Stimulated activated CD4-positive, alpha-beta T cell treated with anti-CD3 and anti-CD28 coated beads, Interleukin-4, amount 100 ng/mL, for 48 hours (primary cell): ENCODE data around the gene PYGB.

ENCODE experiments used
- DNase-seq, 2 donors: peaks; one replicate each; pipeline ENCODE4 v3.0.0-alpha.2; 2020; ENCODE audit warnings: low read depth in 2 of 2

The PYGB gene

DNA sequence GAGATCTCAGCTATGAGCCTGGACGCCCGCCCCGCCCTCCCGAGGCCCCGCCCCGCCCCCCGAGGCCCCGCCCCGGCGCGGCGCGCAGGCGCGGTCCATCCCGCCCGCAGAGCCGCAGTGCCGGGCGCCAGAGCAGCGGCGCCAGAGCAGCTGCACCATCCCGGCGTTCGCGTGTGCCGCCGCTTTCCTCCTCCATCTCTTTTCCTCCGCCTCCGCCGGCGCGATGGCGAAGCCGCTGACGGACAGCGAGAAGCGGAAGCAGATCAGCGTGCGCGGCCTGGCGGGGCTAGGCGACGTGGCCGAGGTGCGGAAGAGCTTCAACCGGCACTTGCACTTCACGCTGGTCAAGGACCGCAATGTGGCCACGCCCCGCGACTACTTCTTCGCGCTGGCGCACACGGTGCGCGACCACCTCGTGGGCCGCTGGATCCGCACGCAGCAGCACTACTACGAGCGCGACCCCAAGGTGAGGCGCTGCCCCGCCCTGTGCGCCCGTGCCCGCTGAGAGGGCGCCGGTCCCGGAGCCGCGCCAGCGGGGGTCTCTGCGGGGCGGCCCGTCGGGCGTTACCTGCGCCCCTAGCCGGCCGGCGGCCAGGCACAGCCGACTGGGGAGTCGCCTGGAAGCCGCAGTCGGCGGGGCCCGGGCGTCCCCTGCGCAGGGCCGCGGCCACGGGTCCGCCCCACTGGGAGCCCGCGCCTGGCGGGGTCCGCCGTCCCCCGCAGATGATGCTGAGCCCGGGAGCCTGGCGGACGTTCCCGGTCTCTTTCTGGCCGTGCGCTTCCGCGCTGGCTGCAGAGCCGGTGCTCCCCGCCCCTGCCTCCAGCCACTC lies at the start of gene PYGB:
PYGB (plus strand) TSS at position 130 of the 830 bp plus-strand sequence; CDS start at position 224, 94 bp downstream.
- peak; percentile 60 to 65 for DNase-seq

DNA sequence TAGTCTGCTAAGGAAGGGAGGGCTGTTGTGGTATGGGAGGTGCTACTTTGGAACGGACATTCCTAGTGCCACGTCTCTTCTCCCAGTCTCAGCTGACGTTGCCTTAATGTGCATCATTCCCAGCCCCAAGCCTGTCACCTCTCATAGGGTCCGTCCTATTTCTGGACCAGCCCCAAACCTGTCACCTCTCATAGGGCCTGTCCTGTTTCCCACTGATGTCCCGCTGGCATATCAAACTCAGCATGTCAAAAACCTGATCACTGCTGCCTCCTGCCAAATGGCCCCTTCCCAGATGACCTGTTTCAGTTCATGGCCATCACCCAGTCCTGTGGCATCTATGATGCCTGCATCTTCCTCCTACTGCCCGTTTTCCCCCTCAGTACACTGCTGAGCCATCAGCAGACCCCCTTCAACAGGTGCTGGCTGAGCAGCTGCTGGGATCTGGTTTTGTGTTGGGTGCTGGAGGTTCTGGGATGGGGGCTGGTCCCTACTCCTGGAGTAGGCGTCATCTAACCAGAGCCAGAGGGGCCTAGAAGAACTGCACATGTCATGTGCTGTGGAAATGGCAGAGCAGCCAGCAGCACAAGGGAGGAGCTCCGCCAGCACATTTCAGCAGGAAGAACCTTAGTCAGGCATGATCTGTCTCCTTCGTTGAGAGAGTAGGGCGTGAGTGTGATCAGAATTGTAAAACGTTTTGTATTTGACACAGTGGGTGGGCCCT lies 49.1 kb upstream of the PYGB start:
- DNase-seq = no peak

DNA sequence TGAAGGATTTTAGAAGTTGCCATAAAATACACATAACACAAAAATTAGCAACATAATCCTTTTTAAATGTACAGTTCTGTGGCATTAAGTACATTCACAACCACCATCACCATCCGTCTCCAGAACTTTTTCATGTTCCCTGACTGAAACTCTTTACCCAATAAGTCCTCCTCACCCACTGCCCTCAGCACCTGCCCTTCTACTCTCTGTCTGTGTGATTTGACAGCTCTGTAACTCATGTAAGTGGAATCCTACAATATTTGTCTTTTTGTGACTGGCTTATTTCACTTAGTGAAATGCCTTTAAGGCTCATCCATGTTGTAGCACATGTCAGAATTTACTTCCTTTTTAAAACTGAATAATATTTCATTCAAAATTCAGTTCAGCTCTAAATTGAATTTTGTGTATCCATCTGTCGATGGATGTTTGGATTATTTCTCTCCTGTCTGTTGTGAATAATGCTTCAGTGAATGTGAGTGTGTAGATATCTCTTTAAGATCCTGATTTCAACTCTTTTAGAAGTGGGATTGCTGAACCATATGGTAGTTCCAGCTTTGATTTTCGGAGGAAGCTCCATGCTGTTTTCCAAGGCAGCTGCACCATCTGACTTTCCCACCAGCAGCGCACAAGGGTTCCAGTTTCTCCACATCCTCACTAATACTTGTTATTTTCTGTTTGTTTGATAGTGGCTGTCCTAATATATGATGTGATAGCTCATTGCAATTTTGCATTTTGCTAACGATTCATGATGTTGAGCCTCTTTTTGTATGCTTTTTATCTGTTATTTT lies 48.2 kb upstream of the PYGB start:
- no peak for DNase-seq

DNA sequence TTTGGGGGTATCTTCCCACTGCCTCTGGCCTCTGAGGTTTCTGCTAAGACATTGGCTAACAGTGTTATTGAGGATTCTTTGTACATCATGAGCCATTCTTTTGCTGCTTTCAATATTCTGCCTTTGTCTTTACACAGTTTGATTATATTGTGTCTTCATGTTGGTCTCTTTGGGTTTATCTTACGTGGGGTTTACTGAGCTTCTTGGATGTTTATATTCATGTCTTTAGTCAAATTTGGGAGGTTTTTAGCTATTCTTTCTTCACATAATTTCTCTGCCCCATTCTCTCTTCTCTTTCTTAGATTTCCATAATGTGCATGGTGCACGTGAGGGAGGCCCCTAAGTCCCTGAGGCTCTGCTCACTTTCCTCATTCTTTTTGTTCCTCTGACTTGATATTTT lies 44.8 kb upstream of the PYGB start:
- no peak for DNase-seq

DNA sequence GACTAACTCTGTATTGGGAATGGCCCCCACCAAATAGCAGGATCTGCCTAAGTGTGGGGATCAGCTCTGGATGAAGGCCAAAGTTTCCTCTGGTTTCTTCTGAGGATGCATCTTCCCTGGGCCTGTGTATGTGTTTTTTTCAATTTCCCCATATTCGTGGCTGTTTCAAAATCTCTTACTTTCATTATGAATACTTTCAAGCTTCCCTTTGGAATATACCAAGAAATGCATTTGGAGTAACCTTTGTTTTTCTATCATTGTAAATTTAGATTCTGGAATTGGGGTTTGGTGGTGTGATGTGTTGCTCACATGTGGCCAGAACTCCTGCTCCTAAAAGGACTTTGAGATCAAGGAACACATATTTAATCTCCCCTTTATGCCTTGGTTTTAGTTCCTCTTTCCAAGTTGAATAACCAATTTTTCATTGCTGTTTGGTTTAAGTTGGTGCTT lies 44.0 kb upstream of the PYGB start:
- DNase-seq = no peak

DNA sequence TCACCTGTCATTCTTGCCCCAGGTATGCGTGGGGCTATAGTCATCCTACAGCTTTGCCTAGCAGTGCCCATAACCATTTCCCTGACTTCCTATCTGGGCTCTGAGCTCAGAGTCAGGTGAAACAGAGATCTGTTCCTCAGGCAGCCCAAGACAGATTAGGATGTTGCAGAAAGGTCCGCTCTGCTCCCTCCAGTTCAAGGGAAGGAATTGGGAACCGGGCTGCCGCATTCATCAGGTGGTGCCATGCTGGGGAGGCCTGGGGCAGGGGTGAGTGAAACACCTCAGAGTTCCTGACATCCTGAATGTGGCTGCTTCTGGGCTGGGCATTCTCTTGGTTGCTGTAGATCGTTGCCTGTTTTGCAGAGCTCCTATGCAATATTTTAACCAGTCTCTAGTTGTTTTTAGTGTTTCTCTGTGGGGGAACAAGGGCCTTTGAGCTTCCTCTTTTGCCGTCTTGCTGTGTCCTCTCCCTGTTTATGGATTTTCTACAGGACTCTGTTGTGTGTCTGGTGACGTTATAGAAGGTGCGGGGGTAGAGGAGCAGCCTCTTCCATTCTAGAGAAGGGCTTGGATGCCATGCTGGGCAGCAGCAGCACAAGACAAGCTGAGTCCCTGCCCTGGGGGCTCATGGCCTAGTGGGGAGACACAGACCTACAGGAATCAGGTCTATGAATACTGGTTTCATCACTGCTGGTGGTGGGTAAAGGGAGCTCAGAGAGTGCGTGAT lies 43.2 kb upstream of the PYGB start:
- no peak for DNase-seq

DNA sequence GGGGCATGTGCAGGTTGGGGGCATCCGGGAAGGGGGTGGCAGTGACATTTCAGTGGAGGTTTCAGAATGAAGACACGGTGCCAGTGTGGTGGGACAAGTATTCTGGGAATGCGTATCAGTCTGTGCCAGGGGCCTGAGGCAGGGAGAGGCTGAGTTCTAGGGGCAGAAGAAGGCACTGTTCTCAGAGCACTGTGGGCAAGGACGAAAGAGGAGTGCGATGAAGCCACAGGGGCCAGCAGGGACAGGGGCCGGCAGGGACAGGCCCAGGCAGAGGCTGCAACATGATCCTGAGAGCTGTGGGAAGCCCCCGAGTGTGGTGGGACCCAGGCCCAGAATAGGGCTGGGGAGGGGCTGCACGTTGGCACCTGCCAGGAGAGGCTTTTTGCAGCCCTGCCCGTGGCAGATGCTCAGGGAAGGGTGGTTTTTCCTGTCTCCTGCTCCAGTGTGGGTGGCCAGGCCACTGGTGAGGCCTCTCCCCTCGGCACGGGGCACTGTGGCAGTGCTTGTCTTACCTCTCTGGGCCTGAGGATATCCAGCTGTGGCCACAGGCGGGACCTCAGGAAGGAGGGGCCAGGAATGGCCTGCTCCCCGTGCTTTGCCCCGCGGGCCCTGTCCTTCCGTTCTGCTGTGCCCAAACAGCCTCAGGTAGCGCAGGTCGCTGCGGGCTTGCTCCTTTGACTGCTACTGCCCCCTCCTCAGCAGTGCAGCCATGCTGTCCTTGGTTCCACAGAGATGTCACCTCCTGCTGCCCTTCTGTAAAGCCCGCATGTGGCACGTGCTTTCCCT lies 42.4 kb upstream of the PYGB start:
- DNase-seq = no peak

DNA sequence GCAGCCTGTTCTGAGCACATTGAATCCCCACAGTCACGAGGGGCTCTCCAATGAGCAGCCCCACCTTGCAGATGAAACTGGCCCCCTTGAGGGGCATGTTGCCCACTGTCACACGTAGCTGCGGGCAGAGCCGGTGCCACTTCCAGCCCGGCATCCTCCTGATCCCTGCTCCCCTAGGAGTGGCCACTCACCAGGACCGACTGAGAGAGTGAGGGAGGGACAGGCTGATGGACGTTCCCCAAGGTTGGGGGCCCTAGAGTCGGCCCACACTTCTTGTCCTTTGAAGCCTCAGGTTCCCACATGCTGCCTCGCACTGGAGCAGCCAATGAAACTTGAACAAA lies 41.9 kb upstream of the PYGB start:
- DNase-seq = no peak

DNA sequence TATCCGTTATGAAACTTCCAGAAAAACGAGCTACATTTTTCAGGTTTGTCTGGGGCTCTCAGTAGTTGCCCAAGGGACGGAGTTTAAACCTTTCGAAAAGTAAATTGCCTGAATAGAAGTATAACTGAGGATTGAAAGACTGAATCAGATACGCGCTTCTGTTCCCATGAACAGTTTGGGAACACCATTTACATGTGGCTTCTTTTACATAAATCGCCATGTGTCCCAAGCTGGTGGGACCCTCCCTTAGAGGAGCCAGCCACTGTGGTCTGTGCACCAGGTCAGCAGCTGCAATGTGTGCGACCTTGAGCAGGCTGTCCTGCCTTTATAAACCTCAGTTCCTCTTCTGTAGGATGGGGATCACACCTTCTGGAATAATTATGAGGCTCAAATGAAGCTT lies 41.3 kb upstream of the PYGB start:
- DNase-seq = no peak

DNA sequence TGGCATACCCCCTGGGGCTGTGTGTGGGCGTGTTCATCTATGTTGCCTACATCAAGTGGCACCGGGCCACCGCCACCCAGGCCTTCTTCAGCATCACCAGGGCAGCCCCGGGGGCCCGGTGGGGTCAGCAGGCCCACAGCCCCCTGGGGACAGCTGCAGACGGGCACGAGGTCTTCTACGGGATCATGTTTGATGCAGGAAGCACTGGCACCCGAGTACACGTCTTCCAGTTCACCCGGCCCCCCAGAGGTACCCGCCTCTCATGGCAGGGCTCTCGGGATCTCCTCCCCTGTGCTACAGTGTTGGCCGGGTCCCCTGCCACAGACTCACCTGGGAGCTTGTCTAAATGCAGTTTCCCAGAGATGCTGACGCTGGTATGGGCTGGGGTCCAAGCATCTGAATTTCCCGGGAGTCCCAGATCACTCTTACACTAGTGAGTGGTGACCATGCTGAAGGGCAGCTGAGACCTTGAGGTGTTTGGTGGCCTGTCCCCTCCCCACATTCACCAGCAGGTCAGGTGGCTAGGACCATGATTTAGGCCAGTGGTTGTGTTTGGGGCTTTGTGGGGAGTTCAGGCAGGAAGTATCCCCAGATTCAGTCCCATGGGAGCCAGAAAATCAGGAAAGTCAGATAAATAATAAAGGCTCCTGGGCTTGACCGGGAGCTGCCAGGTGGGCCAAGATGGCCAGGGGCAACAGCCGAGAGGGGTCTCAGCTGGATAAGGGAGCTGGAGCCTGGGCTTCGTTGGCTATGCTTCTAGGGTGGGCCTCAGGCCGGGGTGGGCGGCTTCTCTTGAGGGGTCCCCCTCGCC lies 40.5 kb upstream of the PYGB start:
- no peak for DNase-seq

DNA sequence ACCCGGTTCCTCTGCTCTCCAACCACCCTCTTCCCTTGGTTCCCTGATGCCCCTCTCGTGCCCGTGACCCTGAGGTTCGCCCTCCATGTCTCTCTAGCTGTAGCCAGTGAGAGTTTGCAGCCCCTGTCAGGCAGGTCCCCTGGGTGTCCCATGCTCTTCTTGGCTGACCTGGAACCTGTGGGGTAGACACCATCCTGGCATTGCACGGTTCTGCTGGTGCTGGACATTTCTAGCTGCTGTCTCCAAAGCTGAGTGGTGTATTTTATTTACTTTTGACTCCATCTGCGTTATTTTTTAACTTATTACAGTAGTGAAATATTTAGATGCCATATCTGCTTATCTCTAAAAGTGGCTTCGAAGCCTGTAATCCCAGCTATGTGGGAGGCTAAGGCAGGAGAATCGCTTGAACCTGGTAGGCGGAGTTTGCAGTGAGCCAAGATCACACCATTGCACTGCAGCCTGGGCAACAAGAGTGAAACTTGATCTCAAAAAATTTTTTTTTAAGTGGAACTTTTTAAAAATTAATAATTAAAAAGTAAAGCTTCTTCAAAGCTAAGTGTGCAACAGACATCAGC lies 39.8 kb upstream of the PYGB start:
- DNase-seq = no peak

DNA sequence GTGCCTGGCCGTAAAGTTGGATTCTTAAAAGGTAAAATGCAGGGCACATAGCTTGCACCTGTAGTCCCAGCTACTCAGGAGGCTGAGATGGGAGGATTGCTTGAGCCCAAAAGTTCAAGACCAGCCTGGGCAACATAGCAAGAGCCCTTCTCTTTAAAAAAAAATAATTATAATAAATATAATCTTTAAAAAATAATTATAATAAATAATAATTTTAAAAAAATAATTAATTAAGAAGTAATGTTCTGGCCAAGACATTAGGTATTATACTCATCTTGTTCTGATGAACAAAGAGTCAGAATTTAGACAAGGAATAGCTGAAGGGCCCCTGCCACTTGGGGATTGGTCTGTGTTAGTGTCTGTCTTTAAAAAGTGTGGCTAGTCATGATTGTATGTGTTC lies 38.5 kb upstream of the PYGB start:
- DNase-seq = no peak

DNA sequence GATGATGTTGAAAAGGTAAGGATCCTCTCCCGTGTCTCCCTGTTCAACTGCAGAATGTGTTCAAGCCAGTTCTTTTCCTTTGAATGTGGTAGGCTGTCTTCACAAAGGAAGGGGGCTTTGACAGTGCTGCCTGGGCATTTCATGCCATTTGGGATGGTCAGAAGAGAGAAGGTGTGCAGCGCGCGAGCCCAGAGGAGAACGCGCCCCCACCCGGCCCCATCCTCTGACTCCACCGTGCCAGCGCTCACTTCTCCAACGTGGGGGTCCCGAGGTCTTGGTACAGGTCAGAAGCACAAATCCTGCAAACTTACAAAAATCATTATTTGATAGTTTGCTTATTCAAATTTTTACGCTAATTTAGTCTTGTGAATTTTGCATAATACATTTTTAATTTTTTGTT lies 38.0 kb upstream of the PYGB start:
- no peak for DNase-seq

DNA sequence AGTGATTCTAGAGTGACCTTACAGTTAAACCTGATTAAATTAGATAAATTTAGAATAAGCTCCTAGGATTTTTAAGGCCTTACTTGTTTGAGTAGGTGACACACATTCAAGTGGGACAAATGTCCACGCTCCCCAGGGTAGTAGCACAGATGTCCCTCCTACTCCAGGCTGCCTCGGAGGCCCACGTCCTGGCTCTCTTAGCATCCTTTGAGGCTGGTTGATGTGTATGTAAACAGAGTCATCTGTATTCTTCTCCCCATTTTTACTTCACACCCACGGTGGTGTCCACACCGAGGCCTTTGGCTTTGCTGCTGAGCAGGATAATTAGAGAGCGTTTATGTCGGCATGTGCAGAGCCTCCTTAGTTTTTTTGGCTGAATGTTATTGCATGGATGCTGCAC lies 36.6 kb upstream of the PYGB start:
- no peak for DNase-seq

DNA sequence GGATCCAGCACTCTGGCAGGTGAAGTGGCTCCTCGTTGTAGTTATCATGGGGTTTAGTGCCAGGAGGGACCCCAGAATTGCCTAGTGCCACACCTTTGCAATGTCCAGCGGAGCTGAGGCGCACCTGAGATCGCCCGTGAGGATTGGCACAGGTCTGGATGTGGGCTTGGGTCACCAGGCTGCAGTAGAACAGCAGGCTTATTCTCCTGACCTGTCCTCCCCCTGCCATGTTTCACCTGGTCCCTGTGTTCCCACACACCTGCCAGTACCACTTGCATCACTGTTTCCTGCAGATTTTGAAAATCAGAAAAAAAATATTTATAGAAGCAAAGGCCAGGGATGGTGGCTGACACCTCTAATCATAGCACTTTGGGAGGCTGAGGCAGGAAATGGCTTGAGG lies 35.6 kb upstream of the PYGB start:
- DNase-seq = no peak

DNA sequence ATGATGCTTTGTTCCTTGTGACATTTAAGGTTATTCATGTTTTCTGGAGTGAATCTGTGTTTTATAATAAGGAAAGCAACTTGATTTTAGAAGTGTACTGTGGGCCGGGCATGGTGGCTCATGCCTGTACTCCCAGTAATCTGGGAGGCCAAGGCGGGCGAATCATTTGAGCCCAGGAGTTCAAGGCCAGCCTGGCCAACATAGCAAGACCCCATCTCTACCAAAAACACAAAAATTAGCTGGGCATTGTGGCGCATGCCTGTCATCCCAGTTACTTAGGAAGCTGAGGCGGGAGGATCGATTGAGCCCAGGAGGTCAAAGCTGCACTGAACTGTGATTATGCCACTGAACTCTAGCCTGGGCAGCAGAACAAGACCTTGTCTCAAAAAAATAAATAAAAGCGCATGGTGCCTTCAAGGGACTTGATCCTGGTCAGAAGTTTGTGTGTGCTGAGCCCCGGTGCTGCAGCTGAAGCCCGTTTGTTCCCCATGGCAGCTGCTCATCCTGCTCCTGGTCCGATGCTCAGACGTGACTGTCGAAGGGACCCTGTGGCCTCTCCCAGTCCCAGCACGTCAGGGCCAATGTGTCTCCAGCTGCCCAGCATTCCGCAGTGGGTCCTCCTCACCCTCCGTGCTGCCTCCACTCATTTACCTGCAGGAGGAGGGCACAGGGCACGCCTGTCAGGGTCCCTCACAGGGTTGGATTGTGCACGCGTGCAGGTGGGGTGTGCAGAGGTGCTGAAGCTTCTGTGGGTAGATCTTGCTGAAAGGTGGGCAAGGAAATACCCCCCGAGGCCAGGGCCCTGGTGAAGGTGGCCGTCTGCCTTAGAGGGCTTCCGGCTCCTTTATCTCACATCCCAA lies 34.1 kb upstream of the PYGB start:
- DNase-seq = no peak

DNA sequence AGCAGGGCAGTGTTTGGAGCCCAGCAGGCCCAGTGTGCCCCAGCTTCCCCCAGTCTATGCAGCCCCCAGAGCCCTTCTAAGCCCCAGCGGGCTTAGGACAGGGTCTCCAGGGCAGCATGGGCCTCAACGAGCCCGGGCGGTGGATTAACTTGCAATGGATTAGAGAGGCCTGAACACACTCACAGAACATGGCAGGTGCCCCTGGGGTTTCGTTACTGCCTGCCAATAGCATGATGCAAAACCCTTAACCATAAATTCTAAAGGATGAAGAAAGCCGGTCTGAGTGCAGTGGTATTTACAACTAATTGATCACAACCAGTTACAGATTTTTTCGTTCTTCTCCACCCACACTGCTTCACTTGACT lies 33.5 kb upstream of the PYGB start:
- no peak for DNase-seq

DNA sequence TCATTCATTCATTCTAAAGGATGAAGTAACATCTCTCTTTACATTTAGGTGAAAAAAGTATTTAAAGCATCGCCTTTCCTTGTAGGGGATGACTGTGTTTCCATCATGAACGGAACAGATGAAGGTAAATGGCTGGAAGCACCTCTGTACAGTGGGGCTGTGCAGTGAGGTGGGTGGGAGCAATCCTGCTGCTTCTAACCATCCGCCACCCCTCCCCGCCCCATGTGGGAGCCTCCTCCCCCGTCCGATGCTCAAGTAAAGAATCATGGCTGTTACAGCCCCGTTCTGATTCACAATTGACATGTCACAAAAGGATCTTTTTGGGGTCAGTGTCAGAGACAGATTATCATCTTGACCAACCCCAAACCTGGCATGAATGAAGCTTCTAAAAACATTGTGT lies 33.1 kb upstream of the PYGB start:
- no peak for DNase-seq

DNA sequence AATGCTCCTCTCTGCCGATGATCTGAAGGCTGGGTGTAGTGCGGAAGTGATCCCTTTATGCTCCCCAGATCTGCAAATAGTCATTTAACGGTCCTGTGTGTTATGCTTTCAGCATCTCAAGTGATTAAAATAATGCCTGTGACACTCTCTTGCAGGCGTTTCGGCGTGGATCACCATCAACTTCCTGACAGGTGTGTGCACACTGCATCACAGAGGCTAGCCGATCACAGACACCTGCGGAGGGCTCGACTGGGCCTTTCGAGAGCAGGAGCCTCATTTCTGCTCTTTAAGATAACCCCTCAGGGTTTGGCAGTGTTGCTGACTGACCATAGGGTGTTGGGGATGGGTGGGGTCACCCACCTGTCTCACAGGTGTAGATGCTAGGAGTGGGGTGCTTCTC lies 32.4 kb upstream of the PYGB start:
- no peak for DNase-seq
